Measurements from ENCODE around the gene UBE2L5.

Gene UBE2L5

DNA sequence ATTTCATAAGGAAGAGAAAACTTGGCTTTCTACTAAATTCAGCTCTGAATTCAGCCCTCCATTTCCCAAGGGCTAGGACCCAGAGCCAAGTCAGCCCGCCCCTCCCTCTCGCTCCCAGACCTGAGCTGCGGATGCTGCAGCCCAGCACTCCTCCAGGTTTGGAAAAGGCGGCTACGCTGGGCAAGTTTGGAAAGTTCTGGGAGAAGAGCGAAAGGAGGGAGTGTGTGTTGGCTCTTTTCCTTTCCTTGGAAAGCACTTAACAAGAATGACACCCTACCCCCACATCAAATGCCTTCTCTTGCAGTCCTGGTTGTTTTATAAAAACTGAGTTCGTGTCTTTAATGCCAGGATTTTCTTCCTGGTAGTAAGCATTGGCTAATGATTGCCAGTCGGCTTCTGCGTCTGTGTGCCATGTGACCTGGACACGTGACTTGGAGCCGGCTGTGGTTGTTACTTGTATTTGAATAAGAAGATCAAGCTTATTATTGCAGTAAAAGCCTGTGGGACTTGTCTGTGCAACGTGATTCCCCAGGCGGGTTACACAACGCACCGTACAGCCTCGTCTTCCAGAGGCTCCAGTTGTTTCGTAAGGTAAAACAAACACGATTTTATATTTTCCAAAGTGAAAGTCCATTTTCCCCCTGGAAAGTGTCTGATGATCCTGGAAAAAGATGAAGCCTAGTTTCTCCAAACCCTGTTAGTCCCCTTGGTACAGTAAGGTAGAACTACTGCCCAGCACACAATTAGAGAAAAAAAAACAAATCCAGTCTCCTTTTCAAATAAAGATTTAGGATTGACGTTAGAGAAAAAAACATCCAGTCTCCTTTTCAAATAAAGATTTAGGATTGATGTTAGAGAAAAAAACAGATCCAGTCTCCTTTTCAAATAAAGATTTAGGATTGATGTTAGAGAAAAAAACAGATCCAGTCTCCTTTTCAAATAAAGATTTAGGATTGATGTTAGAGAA, 26.8 kb upstream of the UBE2L5 start:
- peaks cover 19% of the 10 kb centered on the region for H3K4me1 ChIP-seq (ENCODE audit: insufficient read depth, low read length, poor library complexity, severe bottlenecking)

DNA sequence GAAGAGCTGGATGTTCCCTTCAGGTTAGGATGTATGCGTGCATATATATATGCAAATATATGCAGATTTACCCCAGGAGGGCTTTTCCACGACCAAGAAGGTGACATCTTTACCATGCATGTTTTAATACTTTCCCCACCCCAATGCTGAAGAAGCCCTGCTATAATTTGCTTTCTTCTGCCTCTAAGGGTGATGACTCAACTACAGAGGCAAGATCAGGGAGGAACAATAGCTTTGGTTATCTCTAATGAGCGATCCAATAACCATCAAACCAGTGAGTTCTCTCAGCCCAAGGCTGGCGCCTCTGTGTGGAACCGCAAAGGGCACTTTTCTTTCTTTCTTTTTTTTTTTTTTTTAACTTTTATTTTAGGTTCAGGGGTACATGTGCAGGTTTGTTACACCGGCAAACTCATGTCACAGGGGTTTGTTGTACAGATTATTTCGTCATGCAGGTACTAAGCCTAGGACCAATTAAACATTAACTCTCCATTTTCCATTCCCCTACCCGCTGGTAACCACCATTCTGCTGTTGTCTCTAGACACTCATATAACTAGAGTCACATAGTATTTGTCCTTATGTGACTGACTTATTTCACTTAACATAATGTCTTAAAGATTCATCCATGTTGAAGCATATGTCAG, 25.7 kb upstream of the UBE2L5 start:
- Histone ChIP-seq H3K4me2 (ENCODE audit: low read depth, low read length, poor library complexity, severe bottlenecking) (no peak overlapping the region), H3F3A (ENCODE audit: low read depth) (no peaks in the 10 kb centered on the region), H3K27me3 (ENCODE audit: insufficient read depth, low read length, poor library complexity, severe bottlenecking) (no peaks in the 10 kb centered on the region), H3K4me3 (ENCODE audit: low read length, poor library complexity, severe bottlenecking) (no peak overlapping the region), H4K20me1 (ENCODE audit: insufficient read depth, low read length, poor library complexity, severe bottlenecking) (no peaks in the 10 kb centered on the region), H3K9ac (ENCODE audit: low read depth, low read length, poor library complexity, severe bottlenecking) (no peak overlapping the region), H3K79me2 (ENCODE audit: insufficient read depth, low read length) (no peaks in the 10 kb centered on the region), H3K9me3 (ENCODE audit: insufficient read depth, low read depth, low read length) (no peaks in the 10 kb centered on the region), H3K36me3 (ENCODE audit: insufficient read depth, low read length) (no peaks in the 10 kb centered on the region), H2AFZ (ENCODE audit: low read length) (no peak overlapping the region; the same call in 1 of the 2 replicates), H3K4me1 (ENCODE audit: insufficient read depth, low read length, poor library complexity, severe bottlenecking) (peaks cover 19% of the 10 kb centered on the region), H3K9me2 (replicated peaks; ENCODE audit: low read depth, low read length) (no peaks in the 10 kb centered on the region)
- TF ChIP-seq, protein P1, sequence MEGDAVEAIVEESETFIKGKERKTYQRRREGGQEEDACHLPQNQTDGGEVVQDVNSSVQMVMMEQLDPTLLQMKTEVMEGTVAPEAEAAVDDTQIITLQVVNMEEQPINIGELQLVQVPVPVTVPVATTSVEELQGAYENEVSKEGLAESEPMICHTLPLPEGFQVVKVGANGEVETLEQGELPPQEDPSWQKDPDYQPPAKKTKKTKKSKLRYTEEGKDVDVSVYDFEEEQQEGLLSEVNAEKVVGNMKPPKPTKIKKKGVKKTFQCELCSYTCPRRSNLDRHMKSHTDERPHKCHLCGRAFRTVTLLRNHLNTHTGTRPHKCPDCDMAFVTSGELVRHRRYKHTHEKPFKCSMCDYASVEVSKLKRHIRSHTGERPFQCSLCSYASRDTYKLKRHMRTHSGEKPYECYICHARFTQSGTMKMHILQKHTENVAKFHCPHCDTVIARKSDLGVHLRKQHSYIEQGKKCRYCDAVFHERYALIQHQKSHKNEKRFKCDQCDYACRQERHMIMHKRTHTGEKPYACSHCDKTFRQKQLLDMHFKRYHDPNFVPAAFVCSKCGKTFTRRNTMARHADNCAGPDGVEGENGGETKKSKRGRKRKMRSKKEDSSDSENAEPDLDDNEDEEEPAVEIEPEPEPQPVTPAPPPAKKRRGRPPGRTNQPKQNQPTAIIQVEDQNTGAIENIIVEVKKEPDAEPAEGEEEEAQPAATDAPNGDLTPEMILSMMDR (conservative IDR thresholded peaks at IDR 0.05; ENCODE audit: low read length), result no peak
- TF ChIP-seq EZH2phosphoT487 (IDR thresholded peaks at IDR 0.05; ENCODE audit: borderline replicate concordance), result no peak

More for the DNA sequence above, 26.8 kb upstream of the UBE2L5 start:
- no peak for TF ChIP-seq EZH2phosphoT487 (IDR thresholded peaks at IDR 0.05; ENCODE audit: borderline replicate concordance)
- TF ChIP-seq, protein P1 (conservative IDR thresholded peaks at IDR 0.05; ENCODE audit: low read length), result no peak
- Histone ChIP-seq H3K9ac (ENCODE audit: low read depth, low read length, poor library complexity, severe bottlenecking) (peak overlapping the region; percentile 91), H3K4me2 (ENCODE audit: low read depth, low read length, poor library complexity, severe bottlenecking) (peak overlapping the region; percentile 95), H3K4me3 (ENCODE audit: low read length, poor library complexity, severe bottlenecking) (peak overlapping the region; percentile 81), H4K20me1 (ENCODE audit: insufficient read depth, low read length, poor library complexity, severe bottlenecking) (no peaks in the 10 kb centered on the region), H3K36me3 (ENCODE audit: insufficient read depth, low read length) (no peaks in the 10 kb centered on the region), H3K27me3 (ENCODE audit: insufficient read depth, low read length, poor library complexity, severe bottlenecking) (no peaks in the 10 kb centered on the region), H3K79me2 (ENCODE audit: insufficient read depth, low read length) (no peaks in the 10 kb centered on the region), H2AFZ (ENCODE audit: low read length) (peak overlapping the region; percentile 90), H3K9me2 (replicated peaks; ENCODE audit: low read depth, low read length) (no peaks in the 10 kb centered on the region), H3F3A (ENCODE audit: low read depth) (no peaks in the 10 kb centered on the region), H3K9me3 (ENCODE audit: insufficient read depth, low read depth, low read length) (no peaks in the 10 kb centered on the region)

DNA sequence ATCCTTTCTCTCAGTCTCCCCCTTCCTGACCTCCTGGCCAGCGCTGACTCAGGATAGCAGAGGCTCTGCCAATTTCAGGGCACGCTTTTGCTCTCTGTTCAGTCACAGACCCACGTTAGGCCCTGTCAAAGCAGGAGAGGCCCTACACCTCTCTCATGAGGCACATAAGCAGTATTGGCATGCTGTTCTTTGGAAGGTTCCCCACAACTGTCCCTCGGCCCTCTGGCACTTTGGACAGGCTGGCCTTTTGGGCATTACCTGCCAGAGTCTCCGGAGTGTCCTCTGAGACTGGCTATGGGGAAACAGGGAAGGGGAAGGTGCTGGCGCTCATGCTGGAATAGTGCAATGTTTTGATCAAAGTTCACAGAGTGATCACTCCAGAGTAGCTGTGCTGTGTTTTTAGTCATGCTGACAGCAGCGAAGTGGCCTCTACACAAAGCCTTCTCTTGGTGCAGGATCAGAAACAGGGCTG, 23.7 kb upstream of the UBE2L5 start:
- Histone ChIP-seq H3K36me3 (ENCODE audit: insufficient read depth, low read length) (no peaks in the 10 kb centered on the region), H3K4me3 (ENCODE audit: low read length, poor library complexity, severe bottlenecking) (no peak overlapping the region), H2AFZ (ENCODE audit: low read length) (no peak overlapping the region), H3K4me2 (ENCODE audit: low read depth, low read length, poor library complexity, severe bottlenecking) (no peak overlapping the region), H3F3A (ENCODE audit: low read depth) (no peaks in the 10 kb centered on the region), H3K79me2 (ENCODE audit: insufficient read depth, low read length) (no peaks in the 10 kb centered on the region), H4K20me1 (ENCODE audit: insufficient read depth, low read length, poor library complexity, severe bottlenecking) (no peaks in the 10 kb centered on the region), H3K4me1 (ENCODE audit: insufficient read depth, low read length, poor library complexity, severe bottlenecking) (peaks cover 19% of the 10 kb centered on the region), H3K27me3 (ENCODE audit: insufficient read depth, low read length, poor library complexity, severe bottlenecking) (no peaks in the 10 kb centered on the region), H3K9me2 (replicated peaks; ENCODE audit: low read depth, low read length) (no peaks in the 10 kb centered on the region), H3K9me3 (ENCODE audit: insufficient read depth, low read depth, low read length) (no peaks in the 10 kb centered on the region), H3K9ac (ENCODE audit: low read depth, low read length, poor library complexity, severe bottlenecking) (no peak overlapping the region)
- TF ChIP-seq, protein P1 (conservative IDR thresholded peaks at IDR 0.05; ENCODE audit: low read length), result no peak
- no peak for TF ChIP-seq EZH2phosphoT487 (IDR thresholded peaks at IDR 0.05; ENCODE audit: borderline replicate concordance)

Data from Loucy (cell line).